Measurements from ENCODE around the gene SUMO2.
"Not testable (repeated sequence)": the region's sequence is repeated elsewhere in the genome, so short reads cannot be mapped to it uniquely, and the experiment has no call there.

DNA sequence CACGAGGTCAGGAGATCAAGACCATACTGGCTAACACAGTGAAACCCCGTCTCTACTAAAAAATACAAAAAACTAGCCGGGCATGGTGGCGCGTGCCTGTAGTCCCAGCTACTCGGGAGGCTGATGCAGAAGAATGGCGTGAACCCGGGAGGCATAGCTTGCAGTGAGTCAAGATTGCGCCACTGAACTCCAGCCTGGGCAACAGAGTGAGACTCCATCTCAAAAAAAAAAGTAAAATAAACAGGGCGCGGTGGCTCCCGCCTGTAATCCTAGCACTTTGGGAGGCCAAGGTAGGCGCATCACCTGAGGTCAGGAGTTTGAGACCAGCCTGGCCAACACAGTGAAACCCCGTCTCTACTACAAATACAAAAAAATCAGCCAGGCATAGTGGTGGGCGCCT is 18.2 kb downstream of the SUMO2 start:
- TF ChIP-seq, protein P1, sequence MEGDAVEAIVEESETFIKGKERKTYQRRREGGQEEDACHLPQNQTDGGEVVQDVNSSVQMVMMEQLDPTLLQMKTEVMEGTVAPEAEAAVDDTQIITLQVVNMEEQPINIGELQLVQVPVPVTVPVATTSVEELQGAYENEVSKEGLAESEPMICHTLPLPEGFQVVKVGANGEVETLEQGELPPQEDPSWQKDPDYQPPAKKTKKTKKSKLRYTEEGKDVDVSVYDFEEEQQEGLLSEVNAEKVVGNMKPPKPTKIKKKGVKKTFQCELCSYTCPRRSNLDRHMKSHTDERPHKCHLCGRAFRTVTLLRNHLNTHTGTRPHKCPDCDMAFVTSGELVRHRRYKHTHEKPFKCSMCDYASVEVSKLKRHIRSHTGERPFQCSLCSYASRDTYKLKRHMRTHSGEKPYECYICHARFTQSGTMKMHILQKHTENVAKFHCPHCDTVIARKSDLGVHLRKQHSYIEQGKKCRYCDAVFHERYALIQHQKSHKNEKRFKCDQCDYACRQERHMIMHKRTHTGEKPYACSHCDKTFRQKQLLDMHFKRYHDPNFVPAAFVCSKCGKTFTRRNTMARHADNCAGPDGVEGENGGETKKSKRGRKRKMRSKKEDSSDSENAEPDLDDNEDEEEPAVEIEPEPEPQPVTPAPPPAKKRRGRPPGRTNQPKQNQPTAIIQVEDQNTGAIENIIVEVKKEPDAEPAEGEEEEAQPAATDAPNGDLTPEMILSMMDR (IDR thresholded peaks at IDR 0.05) = not testable (repeated sequence)
- TF ChIP-seq POLR2A (IDR thresholded peaks at IDR 0.05) = not testable (repeated sequence)
